GM13977 (cell line): ENCODE data around the gene SLCO2A1.
A peak's percentile ranks its signal among the peaks of the same experiment; 100 is the strongest.

Experiments used
- DNase-seq: peaks from one replicate; pipeline ENCODE4 v3.0.0; 2012; ENCODE audit warnings: low spot score
- in situ Hi-C: fragments of 300-500 bp; cut with MboI; formaldehyde crosslinking; loops from one replicate; pipeline ENCODE4 v1.12.0; 2022; ENCODE audit warnings: low sequenced_read_pairs, low pct_unique_long_range_greater_than_20kb, mixed read lengths, inconsistent platforms; ENCODE audit not compliant: unreplicated experiment
- TF ChIP-seq, protein P1 (sequence below): IDR thresholded peaks from 2 replicates; pipeline ENCODE4 v1.5.1; 2012; ENCODE audit warnings: mild to moderate bottlenecking, control low read depth; ENCODE audit not compliant: insufficient read depth; ENCODE audit errors: extremely low read depth, missing control alignments

The SLCO2A1 gene

DNA sequence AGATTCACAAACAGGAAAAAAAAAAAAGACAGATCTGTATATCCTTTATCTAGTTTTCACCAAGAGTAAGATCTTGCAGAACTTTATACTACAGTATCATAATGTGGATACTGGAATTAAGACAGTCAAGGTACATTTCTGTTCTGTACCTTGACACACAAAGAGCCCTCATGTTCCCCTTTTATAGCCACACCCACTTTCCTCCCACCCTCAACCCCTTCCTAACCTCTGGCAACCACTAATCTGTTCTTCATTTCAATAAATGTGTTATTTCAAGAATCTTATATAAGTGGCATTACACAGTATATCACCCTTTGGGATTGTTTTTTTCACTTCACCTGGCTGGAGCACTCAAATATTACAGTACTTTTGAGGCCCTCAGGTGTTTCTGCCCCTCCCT, 130.4 kb downstream of the SLCO2A1 start:
- in situ Hi-C loops, result no loop called here
- no peak for DNase-seq
- TF ChIP-seq, protein P1, sequence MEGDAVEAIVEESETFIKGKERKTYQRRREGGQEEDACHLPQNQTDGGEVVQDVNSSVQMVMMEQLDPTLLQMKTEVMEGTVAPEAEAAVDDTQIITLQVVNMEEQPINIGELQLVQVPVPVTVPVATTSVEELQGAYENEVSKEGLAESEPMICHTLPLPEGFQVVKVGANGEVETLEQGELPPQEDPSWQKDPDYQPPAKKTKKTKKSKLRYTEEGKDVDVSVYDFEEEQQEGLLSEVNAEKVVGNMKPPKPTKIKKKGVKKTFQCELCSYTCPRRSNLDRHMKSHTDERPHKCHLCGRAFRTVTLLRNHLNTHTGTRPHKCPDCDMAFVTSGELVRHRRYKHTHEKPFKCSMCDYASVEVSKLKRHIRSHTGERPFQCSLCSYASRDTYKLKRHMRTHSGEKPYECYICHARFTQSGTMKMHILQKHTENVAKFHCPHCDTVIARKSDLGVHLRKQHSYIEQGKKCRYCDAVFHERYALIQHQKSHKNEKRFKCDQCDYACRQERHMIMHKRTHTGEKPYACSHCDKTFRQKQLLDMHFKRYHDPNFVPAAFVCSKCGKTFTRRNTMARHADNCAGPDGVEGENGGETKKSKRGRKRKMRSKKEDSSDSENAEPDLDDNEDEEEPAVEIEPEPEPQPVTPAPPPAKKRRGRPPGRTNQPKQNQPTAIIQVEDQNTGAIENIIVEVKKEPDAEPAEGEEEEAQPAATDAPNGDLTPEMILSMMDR, result no peak

GRCh38 chr3:133897547-133897946, 132.2 kb downstream of the SLCO2A1 start:
- no peak for DNase-seq
- TF ChIP-seq, protein P1, result no peak
- in situ Hi-C loops, result no loop called here

- TF ChIP-seq, protein P1, result no peak
- in situ Hi-C loops, result no loop called here
- DNase-seq, result no peak
Measured at GRCh38 chr3:133896002-133896761, 133.5 kb downstream of the SLCO2A1 start.

DNA sequence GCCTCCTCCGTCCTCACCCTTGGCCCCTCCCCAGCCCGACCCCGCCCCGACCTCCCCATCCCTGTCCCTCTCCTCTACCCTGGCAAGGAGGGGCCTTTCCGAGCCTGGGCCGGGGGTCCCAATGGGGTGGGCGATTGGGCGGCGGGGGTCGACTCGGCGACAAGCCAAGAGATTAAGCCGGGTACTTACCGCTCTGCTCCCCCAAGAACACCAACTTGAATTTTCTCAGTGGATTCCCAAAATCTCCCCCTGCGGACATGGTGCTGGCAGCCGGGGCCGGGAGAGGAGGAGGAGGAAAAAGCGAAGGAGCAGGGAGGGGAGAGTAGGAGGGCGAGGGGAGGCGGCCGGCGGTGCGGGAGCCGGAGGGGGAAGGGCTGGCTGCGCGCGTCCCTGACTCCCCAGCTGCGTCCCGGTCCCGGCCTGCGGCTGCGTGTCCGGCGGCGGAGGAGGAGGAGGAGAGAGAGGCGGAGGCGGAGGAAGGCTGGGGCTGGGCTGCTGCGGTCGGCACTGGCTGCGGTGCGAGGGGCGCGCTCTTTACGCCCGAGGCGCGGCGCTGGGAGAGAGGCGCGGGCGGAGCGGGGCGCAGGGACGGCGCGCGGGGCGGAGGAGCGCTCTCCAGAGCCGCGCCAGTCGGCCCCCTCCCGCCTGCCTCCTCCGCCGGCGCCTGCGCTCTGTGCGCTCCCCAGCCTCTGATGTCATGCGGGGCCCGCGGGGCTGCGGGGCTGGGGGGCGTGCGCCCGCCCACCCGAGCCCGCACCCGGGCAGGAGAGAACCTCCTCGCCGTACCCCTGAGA, 134.3 kb downstream of the SLCO2A1 start, which contains the start of gene RAB6B:
Gene RAB6B (minus strand): TSS at position 675 of the 794 bp plus-strand sequence. CDS start 416 bp downstream, at position 259.
- DNase-seq, result peak; percentile 76
- TF ChIP-seq, protein P1, result no peak
- in situ Hi-C loops, result no loop called here

- in situ Hi-C loops, result no loop called here
- TF ChIP-seq, protein P1, result no peak
- DNase-seq, result no peak
Measured at GRCh38 chr3:133894353-133895207, 135.1 kb downstream of the SLCO2A1 start.
